Measurements from ENCODE around the gene POC1A. TPM values are rescaled to one million over a fixed set of nuclear protein-coding genes. Genes with fewer than 3 reads are reported as not detected.
A peak's percentile ranks its signal among the peaks of the same experiment; 100 is the strongest.

Gene POC1A
- total RNA-seq: 1.2 TPM
- long read RNA-seq, partial matches to known transcripts: 1 of 2 reads
- long read RNA-seq, other reads (novel, unspliced or antisense): 1 of 2 reads

DNA sequence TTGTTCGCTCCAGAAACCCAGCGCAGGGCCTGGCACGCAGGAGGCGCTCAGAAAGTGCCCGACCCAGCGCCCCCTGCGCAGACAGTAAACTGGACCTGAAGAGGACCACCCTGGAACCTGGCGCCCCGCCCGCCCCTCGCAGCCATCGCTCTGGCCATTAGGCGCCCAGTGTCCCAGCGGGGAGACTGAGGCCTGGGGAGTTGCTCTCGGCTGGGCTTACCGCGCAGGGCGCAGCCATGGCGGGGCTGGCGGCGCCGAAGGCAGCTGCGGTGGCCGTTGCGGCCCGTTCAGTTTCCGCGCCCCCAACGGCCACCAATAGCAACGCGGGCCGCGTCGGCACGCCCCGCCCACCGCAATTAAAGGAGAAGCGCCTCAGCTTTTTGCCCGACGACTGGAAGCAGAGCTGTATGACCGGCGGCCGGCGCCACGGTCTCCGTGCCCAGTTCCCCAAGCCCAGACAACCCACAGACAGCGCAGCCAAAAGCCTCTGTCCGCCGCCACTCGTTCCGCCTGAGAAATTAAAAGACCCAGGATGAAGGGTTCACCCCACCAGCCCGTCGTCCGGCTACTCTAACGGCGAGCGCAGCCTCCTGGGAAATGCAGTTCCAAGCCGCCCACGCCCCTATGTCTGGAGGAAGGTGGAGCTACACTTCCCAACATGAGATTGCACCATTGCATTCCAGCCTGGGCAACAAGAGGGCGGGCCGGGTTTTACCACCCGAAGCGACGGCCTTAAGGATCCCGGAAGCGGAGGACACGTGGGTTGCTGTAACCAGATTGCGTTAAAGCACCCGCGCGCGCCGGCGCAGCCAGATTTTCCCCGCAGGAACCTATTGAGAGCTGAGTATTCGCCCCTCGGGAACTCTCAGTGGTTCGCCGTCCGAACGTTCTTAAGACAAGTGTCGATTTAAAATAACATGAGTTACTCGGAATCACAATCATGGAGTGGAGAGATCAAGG is at the start of gene POC1A:
POC1A (minus strand) TSS at position 289 of the 960 bp plus-strand sequence; CDS start at position 238, 51 bp downstream.
- peak within 1 kb of the TSS; percentile 84 for H3K4me3 ChIP-seq
- peak within 1 kb of the TSS; percentile 95 for H3K27ac ChIP-seq (replicated peaks)
- no peaks in the 10 kb centered on the region for H3K36me3 ChIP-seq
- peaks cover 19% of the 10 kb centered on the region for H3K4me1 ChIP-seq
- peak; percentile 39 for TF ChIP-seq CTCF (IDR thresholded peaks at IDR 0.05; ENCODE audit: borderline replicate concordance)
- H3K27me3 ChIP-seq (ENCODE audit: low read depth): no peaks in the 10 kb centered on the region
- DNase-seq: peak; percentile 96
- no peaks in the 10 kb centered on the region for H3K9me3 ChIP-seq (replicated peaks)
- intact Hi-C loops (cut with micrococcal nuclease): loop anchor here (10.0 kb wide), 1 partner anchor 60 kb away; no protein-coding TSS in a partner anchor

DNA sequence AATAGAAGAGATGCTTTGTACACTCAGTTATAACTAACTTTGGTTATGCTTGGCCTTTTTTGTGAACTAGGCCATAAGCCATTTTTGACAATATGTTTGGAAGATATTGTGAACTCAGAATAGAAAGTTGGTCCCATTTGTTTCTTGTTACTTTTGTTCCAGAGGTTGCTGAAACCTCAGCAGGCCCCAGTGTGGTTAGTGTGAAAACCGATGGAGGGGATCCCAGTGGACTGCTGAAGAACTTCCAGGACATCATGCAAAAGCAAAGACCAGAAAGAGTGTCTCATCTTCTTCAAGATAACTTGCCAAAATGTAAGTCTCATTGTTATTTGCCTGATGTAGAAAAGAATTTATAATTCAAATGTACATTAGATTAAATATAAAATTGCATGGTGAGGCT is 49.5 kb upstream of the POC1A start:
- Histone ChIP-seq H3K27ac (replicated peaks) (no peak overlapping the region), H3K36me3 (peaks cover 96% of the 10 kb centered on the region), H3K9me3 (replicated peaks) (no peaks in the 10 kb centered on the region), H3K27me3 (ENCODE audit: low read depth) (no peaks in the 10 kb centered on the region), H3K4me1 (peaks cover 51% of the 10 kb centered on the region), H3K4me3 (no peak overlapping the region)
- intact Hi-C loops (cut with micrococcal nuclease): no loop called here
- no peak for DNase-seq
- no peak for TF ChIP-seq CTCF (IDR thresholded peaks at IDR 0.05; ENCODE audit: borderline replicate concordance)

DNA sequence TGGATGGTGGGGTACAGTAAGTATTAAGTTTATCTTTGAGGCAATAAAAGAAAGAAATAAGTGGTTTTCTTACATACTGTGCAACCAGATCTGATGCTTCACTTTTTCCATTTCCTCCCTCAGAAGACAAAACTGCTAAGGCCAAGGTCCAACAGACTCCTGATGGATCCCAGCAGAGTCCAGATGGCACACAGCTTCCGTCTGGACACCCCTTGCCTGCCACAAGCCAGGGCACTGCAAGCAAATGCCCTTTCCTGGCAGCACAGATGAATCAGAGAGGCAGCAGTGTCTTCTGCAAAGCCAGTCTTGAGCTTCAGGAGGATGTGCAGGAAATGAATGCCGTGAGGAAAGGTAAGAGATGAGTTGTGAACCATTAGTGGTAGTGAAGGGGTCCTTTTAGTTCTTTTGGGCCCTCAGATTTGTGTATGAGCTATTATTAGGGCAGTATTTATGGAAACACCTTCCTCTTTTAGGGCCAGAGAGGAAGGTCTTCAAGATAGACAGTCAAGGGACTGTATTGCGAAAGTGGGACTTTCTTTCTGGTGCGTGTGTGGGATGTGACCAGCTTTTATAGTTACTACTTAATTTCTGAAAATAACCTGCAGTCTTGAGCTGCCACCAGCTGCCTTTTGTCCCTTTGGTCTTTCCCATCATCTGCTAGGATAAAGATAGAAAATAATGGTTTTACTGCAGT is 48.3 kb upstream of the POC1A start:
- H3K36me3 ChIP-seq: peaks cover 84% of the 10 kb centered on the region
- H3K9me3 ChIP-seq (replicated peaks): no peaks in the 10 kb centered on the region
- H3K27me3 ChIP-seq (ENCODE audit: low read depth): no peaks in the 10 kb centered on the region
- DNase-seq: no peak
- intact Hi-C loops (cut with micrococcal nuclease): no loop called here
- TF ChIP-seq CTCF (IDR thresholded peaks at IDR 0.05; ENCODE audit: borderline replicate concordance): no peak
- no peak overlapping the region for H3K27ac ChIP-seq (replicated peaks)
- no peak overlapping the region for H3K4me3 ChIP-seq
- H3K4me1 ChIP-seq: peaks cover 61% of the 10 kb centered on the region

DNA sequence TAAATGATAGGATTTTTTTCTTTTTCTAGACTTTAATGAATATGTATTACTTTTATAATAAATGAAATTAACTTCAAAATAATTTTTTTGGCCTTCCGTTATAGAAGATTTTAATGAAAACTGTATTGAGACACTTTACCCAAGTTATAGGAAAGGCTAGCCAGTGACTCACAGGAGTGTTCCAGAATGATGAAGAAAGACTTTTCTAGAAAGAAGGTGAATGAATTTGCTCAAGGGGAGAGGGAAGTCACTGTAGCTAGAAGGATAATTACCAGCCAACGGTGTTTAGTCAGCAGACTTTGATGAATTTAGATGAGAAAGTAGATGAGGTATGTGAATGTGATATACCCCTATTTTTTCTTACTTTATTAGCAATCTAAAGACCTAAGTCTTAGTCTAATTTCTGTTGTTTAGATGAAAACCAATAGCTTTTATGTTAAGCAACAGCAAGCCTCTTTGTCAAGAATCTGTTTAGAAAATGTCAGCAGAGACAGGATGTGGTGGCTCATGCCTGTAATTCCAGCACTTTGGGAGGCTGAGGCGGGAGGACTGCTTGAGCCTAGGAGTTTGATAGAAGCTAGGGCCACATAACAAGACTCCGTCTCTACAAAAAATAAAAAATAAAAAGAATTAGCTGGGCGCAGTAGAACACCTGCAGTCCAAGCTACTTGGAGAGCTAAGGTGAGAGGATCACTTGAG is 46.9 kb upstream of the POC1A start:
- Histone ChIP-seq H3K4me3 (no peak overlapping the region), H3K27ac (replicated peaks) (peak overlapping the region; percentile 7), H3K9me3 (replicated peaks) (no peaks in the 10 kb centered on the region), H3K36me3 (peaks cover 70% of the 10 kb centered on the region), H3K27me3 (ENCODE audit: low read depth) (no peaks in the 10 kb centered on the region), H3K4me1 (peaks cover 75% of the 10 kb centered on the region)
- intact Hi-C loops (cut with micrococcal nuclease): no loop called here
- no peak for TF ChIP-seq CTCF (IDR thresholded peaks at IDR 0.05; ENCODE audit: borderline replicate concordance)
- DNase-seq: no peak

All from left ventricle myocardium inferior (tissue), 1 donor.